Left colon (tissue), 2 donors: ENCODE measurements around the gene TEX19. TPM values are rescaled to one million over a fixed set of nuclear protein-coding genes. Genes with fewer than 3 reads are reported as not detected.
"Not testable (repeated sequence)": the region's sequence is repeated elsewhere in the genome, so short reads cannot be mapped to it uniquely, and the experiment has no call there.

Source experiments
- ATAC-seq: fragments of 200-7000 bp; cut with Tn5 transposase; one replicate; pipeline ENCODE4 v1.9.1; 2020; ENCODE audit warnings: mild to moderate bottlenecking, moderate library complexity
- DNase-seq, 2 donors: peaks; one replicate each; pipeline ENCODE4 v3.0.0-alpha.2; 2020
- intact Hi-C, 2 donors: fragments of 100-400 bp; cut with DNase I in 1 of 2; cut with micrococcal nuclease in 1 of 2; formaldehyde crosslinking; loops; one replicate each; pipeline versions ENCODE4 v1.11.2 to v1.14.0; 2022; cut with DNase I, micrococcal nuclease
- total RNA-seq, 2 donors: library from RNA; stranded (reverse); fragmentation: NEBNext Ultra II Directional; extraction: Animal tissue kit (Norgen Biotek cat#: 25700); gene quantifications; one replicate each; pipeline ENCODE4 v1.2.1, GENCODE V29; 2021
- donor health status: DM: no; HTN: no; CAD: no.
- donor health status: DM: yes; HTN: yes; CAD: no.

The TEX19 gene
- total RNA-seq, 2 donors from 2014 or later: not detected

DNA sequence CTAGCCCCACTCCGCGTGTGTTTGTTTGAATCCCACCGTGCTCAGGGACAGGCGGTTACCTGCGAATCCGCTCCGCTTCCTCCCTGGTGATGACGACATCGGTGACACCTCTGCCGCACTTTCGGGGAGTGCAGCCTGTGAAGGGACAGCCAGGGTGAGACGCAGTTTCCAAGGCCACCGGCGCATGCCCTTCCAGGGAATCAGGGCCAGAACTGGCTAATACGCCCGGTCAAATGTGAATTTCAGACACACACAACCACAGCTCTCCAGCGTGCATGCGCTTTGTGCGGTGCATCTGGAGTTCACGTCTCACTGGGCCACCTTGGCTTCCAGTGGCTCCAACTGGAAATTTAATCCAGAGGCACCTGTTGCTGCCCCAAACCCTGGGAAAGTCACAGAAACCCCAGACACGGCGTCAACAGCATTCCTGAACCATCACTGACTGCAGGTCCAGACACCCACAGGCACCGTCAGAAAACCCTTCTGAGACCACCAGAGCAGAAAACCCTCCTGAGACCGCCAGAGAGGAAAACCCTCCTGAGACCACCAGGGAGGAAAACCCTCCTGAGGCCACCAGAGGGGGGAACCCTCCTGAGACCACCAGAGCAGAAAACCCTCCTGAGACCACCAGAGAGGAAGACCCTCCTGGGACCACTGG lies 52.5 kb downstream of the TEX19 start:
- intact Hi-C loops: loop anchor here (5.0 kb wide), 2 partner anchors 54 to 59 kb away; partner anchors contain the start of gene TEX19 (in 1 of the 2)
- ATAC-seq: no peak
- DNase-seq: no peak

DNA sequence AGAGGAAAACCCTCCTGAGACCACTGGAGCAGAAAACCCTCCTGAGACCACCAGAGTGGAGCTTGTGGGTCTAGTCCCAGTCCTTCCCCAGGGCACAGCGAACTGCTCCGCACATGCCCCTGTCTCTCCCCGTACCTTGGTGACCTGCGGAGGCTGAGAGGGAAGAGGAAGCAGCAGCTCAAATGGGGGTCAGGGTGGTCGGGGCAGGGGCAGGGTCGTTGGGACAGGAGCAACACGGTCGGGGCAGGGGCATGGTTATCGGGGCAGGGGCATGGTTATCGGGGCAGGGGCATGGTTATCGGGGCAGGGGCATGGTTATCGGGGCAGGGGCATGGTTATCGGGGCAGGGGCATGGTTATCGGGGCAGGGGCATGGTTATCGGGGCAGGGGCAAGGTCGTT lies 53.0 kb downstream of the TEX19 start:
- not testable (repeated sequence) for DNase-seq, ATAC-seq
- intact Hi-C loops: loop anchor here (5.0 kb wide), 2 partner anchors 55 to 60 kb away; partner anchors contain the start of gene TEX19 (in 1 of the 2)

DNA sequence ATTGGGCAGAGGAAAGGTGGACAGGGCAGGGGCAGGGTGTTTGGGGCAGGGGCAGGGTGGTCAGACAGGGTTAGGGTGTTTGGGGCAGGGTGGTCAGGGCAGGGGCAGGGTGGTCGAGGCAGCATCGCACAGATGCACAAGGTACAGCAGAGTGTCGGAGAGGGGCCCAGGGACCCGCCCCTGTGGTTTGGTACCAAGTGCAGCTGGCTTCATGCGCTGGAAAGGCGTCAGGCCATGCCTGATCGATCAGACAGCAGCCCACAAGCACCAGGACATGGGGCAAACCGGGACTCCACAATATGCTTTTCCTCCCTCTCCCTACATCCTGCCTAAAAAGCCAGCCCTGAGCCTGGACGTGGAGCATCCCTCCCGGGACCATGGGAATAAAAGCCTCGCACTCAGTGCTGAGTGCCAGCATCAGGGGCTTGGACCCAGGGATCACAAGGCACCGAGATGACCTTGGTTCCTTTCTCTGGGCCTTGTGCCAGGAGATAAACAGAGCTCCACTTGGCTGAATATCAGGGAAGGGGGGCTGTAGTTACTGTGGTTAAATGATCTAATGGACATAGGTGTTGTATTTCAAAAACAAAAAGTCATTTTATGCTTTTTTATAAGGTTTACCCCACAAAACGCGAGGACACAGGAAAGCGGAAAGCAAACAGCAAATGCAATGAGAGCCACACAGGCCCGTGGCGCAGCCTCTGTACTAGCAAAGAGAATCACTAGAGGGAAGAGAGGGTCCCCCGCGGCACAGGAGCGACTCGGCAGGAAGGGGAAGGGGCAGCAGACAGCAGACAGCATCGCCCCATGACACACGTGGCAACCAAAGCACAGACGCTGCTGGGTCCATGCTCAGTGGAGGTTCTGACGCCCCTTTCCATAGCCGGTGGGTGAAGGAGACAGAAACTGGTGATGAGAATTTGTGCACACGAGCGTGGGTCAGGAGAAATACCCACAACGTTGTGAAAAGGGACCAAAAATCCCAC lies 53.8 kb downstream of the TEX19 start:
- DNase-seq (no peak), ATAC-seq (no peak)
- intact Hi-C loops: loop anchor here (5.0 kb wide), 2 partner anchors 56 to 61 kb away; partner anchors contain the start of gene TEX19 (in 1 of the 2)

Other genes with a start within 250 kb of the TEX19 start
- 10 to 100 TPM; 29.6 to 53.4 TPM for gene CCDC57, start 146.4 kb upstream of the TEX19 start, total RNA-seq
- gene SLC16A3, start 130.2 kb upstream of the TEX19 start, total RNA-seq: 100 to 1,000 TPM; 112 to 168 TPM
- 100 to 1,000 TPM; 165 to 166 TPM for gene CSNK1D, start 85.5 kb upstream of the TEX19 start, total RNA-seq
- 10 to 100 TPM in 1 of 2 donors, 1 to 10 TPM in 1; 5.2 to 10.0 TPM for gene CD7, start 41.6 kb upstream of the TEX19 start, total RNA-seq
- 100 to 1,000 TPM in 1 of 2 donors, 10 to 100 TPM in 1; 78.5 to 127 TPM for gene SECTM1, start 25.5 kb upstream of the TEX19 start, total RNA-seq
- not detected for gene UTS2R, start 12.5 kb downstream of the TEX19 start, total RNA-seq
- 10 to 100 TPM; 27.7 to 32.0 TPM for gene HEXD, start 59.1 kb downstream of the TEX19 start, total RNA-seq
- 10 to 100 TPM; 28.8 to 31.1 TPM for gene OGFOD3, start 59.3 kb downstream of the TEX19 start, total RNA-seq
- gene CYBC1, start 91.5 kb downstream of the TEX19 start, total RNA-seq: 10 to 100 TPM; 60.8 to 77.8 TPM
- 10 to 100 TPM; 47.6 to 50.9 TPM for gene NARF, start 99.5 kb downstream of the TEX19 start, total RNA-seq
- gene FOXK2, start 160.5 kb downstream of the TEX19 start, total RNA-seq: 10 to 100 TPM; 40.4 to 48.7 TPM